ENCODE measurements around the gene COL4A2.
"Not testable (repeated sequence)": the region's sequence is repeated elsewhere in the genome, so short reads cannot be mapped to it uniquely, and the experiment has no call there.

Gene COL4A2

DNA sequence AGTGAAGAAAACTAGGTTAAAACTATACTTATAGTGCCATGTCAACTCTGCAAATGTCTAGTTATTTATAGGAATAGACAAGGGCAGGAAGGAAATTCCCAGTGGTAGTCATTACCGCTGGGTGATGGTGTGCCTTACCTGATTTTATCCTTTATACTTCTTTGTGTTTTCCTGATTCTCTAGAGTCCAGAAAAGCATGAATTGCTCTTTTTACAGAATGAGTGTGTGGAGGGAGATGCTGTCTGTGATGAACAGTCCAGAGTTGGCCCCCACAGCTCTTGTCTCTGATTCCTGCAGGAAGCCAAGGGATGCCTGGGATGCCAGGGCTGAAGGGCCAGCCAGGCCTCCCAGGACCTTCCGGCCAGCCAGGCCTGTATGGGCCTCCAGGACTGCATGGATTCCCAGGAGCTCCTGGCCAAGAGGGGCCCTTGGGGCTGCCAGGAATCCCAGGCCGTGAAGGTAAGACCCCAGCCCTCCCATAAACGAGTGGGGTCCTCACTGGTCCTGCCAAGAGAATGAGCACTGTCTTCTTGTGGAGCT, 170.7 kb downstream of the COL4A2 start:
- H3K4me1 ChIP-seq (ENCODE audit: control insufficient read depth in 1 of 2, insufficient read depth in 2 of 2, low read length in 2 of 2) = peaks cover 0 to 4% of the 10 kb centered on the region in 2 donors
- H3K9me3 ChIP-seq (ENCODE audit: control insufficient read depth in 1 of 2, low read length in 2 of 2) = no peaks in the 10 kb centered on the region
- H3K4me3 ChIP-seq (ENCODE audit: low read depth in 1 of 2, low read length in 2 of 2) = no peak overlapping the region
- H3K27me3 ChIP-seq (ENCODE audit: low read depth, low read length) = no peaks in the 10 kb centered on the region
- no peak overlapping the region for H3K27ac ChIP-seq (ENCODE audit: low read length)
- peaks cover 59 to 60% of the 10 kb centered on the region in 2 donors for H3K36me3 ChIP-seq (ENCODE audit: control insufficient read depth in 1 of 2, insufficient read depth in 2 of 2, low read length in 2 of 2)

GRCh38 chr13:110478405-110479214, 171.5 kb downstream of the COL4A2 start:
- no peak overlapping the region for H3K27ac ChIP-seq (ENCODE audit: low read length)
- H3K9me3 ChIP-seq (ENCODE audit: control insufficient read depth in 1 of 2, low read length in 2 of 2) = no peaks in the 10 kb centered on the region
- H3K27me3 ChIP-seq (ENCODE audit: low read depth, low read length) = no peaks in the 10 kb centered on the region
- H3K36me3 ChIP-seq (ENCODE audit: control insufficient read depth in 1 of 2, insufficient read depth in 2 of 2, low read length in 2 of 2) = peaks cover 60% of the 10 kb centered on the region in 2 donors
- no peak overlapping the region for H3K4me3 ChIP-seq (ENCODE audit: low read depth in 1 of 2, low read length in 2 of 2)
- peaks cover 0 to 4% of the 10 kb centered on the region in 2 donors for H3K4me1 ChIP-seq (ENCODE audit: control insufficient read depth in 1 of 2, insufficient read depth in 2 of 2, low read length in 2 of 2)

DNA sequence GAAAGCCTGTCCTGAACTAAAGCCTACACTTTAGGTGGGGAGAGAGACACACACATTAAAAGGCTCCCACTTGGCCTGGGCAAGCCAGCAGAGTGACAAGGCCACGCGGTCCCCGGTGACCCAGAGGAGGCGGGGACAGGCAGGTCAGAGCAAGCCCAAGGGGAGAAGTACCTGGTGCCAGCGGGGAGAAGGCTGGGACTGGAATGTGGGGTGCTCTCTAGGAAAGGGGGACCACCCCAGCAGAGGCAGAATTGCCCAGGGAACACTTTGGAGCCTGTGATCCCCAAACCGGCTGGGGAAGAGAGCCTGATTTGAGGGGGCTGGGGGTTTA, 172.1 kb downstream of the COL4A2 start:
- Histone ChIP-seq H3K36me3 (ENCODE audit: control insufficient read depth in 1 of 2, insufficient read depth in 2 of 2, low read length in 2 of 2) (peaks cover 56 to 57% of the 10 kb centered on the region in 2 donors), H3K27ac (ENCODE audit: low read length) (no peak overlapping the region), H3K9me3 (ENCODE audit: control insufficient read depth in 1 of 2, low read length in 2 of 2) (no peaks in the 10 kb centered on the region)

GRCh38 chr13:110479648-110480047, 172.6 kb downstream of the COL4A2 start:
- no peaks in the 10 kb centered on the region for H3K9me3 ChIP-seq (ENCODE audit: control insufficient read depth in 1 of 2, low read length in 2 of 2)
- peaks cover 0 to 4% of the 10 kb centered on the region in 2 donors for H3K4me1 ChIP-seq (ENCODE audit: control insufficient read depth in 1 of 2, insufficient read depth in 2 of 2, low read length in 2 of 2)
- H3K27me3 ChIP-seq (ENCODE audit: low read depth, low read length) = no peaks in the 10 kb centered on the region
- H3K4me3 ChIP-seq (ENCODE audit: low read depth in 1 of 2, low read length in 2 of 2) = no peak overlapping the region
- no peak overlapping the region for H3K27ac ChIP-seq (ENCODE audit: low read length)
- peaks cover 52 to 57% of the 10 kb centered on the region in 2 donors for H3K36me3 ChIP-seq (ENCODE audit: control insufficient read depth in 1 of 2, insufficient read depth in 2 of 2, low read length in 2 of 2)

More for the DNA sequence above, 172.1 kb downstream of the COL4A2 start:
- H3K27me3 ChIP-seq (ENCODE audit: low read depth, low read length) = no peaks in the 10 kb centered on the region
- peaks cover 0 to 4% of the 10 kb centered on the region in 2 donors for H3K4me1 ChIP-seq (ENCODE audit: control insufficient read depth in 1 of 2, insufficient read depth in 2 of 2, low read length in 2 of 2)
- no peak overlapping the region for H3K4me3 ChIP-seq (ENCODE audit: low read depth in 1 of 2, low read length in 2 of 2)

- Histone ChIP-seq H3K27me3 (ENCODE audit: low read depth, low read length) (no peaks in the 10 kb centered on the region), H3K36me3 (ENCODE audit: control insufficient read depth in 1 of 2, insufficient read depth in 2 of 2, low read length in 2 of 2) (peaks cover 48 to 56% of the 10 kb centered on the region in 2 donors), H3K9me3 (ENCODE audit: control insufficient read depth in 1 of 2, low read length in 2 of 2) (no peaks in the 10 kb centered on the region), H3K27ac (ENCODE audit: low read length) (no peak overlapping the region), H3K4me1 (ENCODE audit: control insufficient read depth in 1 of 2, insufficient read depth in 2 of 2, low read length in 2 of 2) (peaks cover 0 to 4% of the 10 kb centered on the region in 2 donors), H3K4me3 (ENCODE audit: low read depth in 1 of 2, low read length in 2 of 2) (no peak overlapping the region)
These were observed 173.1 kb downstream of the COL4A2 start for GRCh38 chr13:110480161-110480560.

- Histone ChIP-seq H3K4me1 (ENCODE audit: control insufficient read depth in 1 of 2, insufficient read depth in 2 of 2, low read length in 2 of 2) (peaks cover 0 to 7% of the 10 kb centered on the region in 2 donors), H3K27ac (ENCODE audit: low read length) (no peak overlapping the region)
These were observed 176.4 kb downstream of the COL4A2 start for GRCh38 chr13:110483386-110483968.

GRCh38 chr13:110484290-110485048, 177.4 kb downstream of the COL4A2 start:
- peaks cover 48 to 71% of the 10 kb centered on the region in 2 donors for H3K36me3 ChIP-seq (ENCODE audit: control insufficient read depth in 1 of 2, insufficient read depth in 2 of 2, low read length in 2 of 2)

More at GRCh38 chr13:110483386-110483968, 176.4 kb downstream of the COL4A2 start:
- Histone ChIP-seq H3K9me3 (ENCODE audit: control insufficient read depth in 1 of 2, low read length in 2 of 2) (no peaks in the 10 kb centered on the region), H3K4me3 (ENCODE audit: low read depth in 1 of 2, low read length in 2 of 2) (no peak overlapping the region), H3K27me3 (ENCODE audit: low read depth, low read length) (no peaks in the 10 kb centered on the region), H3K36me3 (ENCODE audit: control insufficient read depth in 1 of 2, insufficient read depth in 2 of 2, low read length in 2 of 2) (peaks cover 46 to 63% of the 10 kb centered on the region in 2 donors)

DNA sequence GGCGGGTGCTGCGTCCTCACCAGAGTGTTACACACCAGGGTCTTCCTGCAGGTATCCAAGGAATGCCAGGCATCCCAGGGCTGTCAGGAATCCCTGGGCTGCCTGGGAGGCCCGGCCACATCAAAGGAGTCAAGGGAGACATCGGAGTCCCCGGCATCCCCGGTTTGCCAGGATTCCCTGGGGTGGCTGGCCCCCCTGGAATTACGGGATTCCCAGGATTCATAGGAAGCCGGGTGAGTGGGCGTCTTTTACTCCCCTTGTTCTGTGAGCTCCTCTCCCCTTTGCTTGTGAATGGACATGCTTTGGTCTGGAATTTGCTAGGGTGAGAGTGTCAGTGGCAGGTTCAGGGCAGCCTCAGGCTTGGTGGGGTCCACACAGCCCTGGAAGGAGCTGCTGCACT, 178.5 kb downstream of the COL4A2 start:
- Histone ChIP-seq H3K4me3 (ENCODE audit: low read depth in 1 of 2, low read length in 2 of 2) (no peak overlapping the region), H3K36me3 (ENCODE audit: control insufficient read depth in 1 of 2, insufficient read depth in 2 of 2, low read length in 2 of 2) (peaks cover 46 to 77% of the 10 kb centered on the region in 2 donors), H3K27me3 (ENCODE audit: low read depth, low read length) (no peaks in the 10 kb centered on the region), H3K27ac (ENCODE audit: low read length) (no peak overlapping the region), H3K4me1 (ENCODE audit: control insufficient read depth in 1 of 2, insufficient read depth in 2 of 2, low read length in 2 of 2) (peaks cover 0 to 3% of the 10 kb centered on the region in 2 donors), H3K9me3 (ENCODE audit: control insufficient read depth in 1 of 2, low read length in 2 of 2) (no peaks in the 10 kb centered on the region)

More at GRCh38 chr13:110484290-110485048, 177.4 kb downstream of the COL4A2 start:
- no peaks in the 10 kb centered on the region for H3K27me3 ChIP-seq (ENCODE audit: low read depth, low read length)
- H3K27ac ChIP-seq (ENCODE audit: low read length) = no peak overlapping the region
- no peaks in the 10 kb centered on the region for H3K9me3 ChIP-seq (ENCODE audit: control insufficient read depth in 1 of 2, low read length in 2 of 2)
- H3K4me3 ChIP-seq (ENCODE audit: low read depth in 1 of 2, low read length in 2 of 2) = no peak overlapping the region
- H3K4me1 ChIP-seq (ENCODE audit: control insufficient read depth in 1 of 2, insufficient read depth in 2 of 2, low read length in 2 of 2) = peaks cover 0 to 3% of the 10 kb centered on the region in 2 donors

- no peaks in the 10 kb centered on the region for H3K27me3 ChIP-seq (ENCODE audit: low read depth, low read length)
- peaks cover 45 to 82% of the 10 kb centered on the region in 2 donors for H3K36me3 ChIP-seq (ENCODE audit: control insufficient read depth in 1 of 2, insufficient read depth in 2 of 2, low read length in 2 of 2)
- H3K9me3 ChIP-seq (ENCODE audit: control insufficient read depth in 1 of 2, low read length in 2 of 2) = no peaks in the 10 kb centered on the region
- no peak overlapping the region for H3K27ac ChIP-seq (ENCODE audit: low read length)
- H3K4me3 ChIP-seq (ENCODE audit: low read depth in 1 of 2, low read length in 2 of 2) = no peak overlapping the region
- H3K4me1 ChIP-seq (ENCODE audit: control insufficient read depth in 1 of 2, insufficient read depth in 2 of 2, low read length in 2 of 2) = peaks cover 0 to 3% of the 10 kb centered on the region in 2 donors
These were observed 179.1 kb downstream of the COL4A2 start for GRCh38 chr13:110486061-110486715.

DNA sequence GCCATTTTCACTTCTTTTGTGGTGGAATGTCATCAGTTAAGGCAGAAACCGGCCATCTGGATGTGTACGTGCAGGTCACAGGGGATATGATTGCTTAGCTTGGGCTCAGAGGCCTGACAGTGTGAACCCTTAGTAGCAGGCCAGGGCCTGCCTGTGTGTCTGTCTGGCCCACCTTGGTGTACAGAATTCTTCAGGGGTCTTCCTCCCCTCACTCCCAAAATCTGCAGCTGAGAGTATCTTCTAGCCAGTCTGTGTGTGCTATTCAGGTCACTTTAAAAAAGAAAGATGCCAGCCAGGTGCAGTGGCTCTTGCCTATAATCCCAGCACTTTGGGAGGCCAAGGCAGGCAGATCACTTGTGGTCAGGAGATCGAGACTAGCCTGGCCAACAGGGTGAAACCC, 179.8 kb downstream of the COL4A2 start:
- peaks cover 50 to 87% of the 10 kb centered on the region in 2 donors for H3K36me3 ChIP-seq (ENCODE audit: control insufficient read depth in 1 of 2, insufficient read depth in 2 of 2, low read length in 2 of 2)
- not testable (repeated sequence) for H3K27me3 ChIP-seq (ENCODE audit: low read depth, low read length); H3K4me1 ChIP-seq (ENCODE audit: control insufficient read depth in 1 of 2, insufficient read depth in 2 of 2, low read length in 2 of 2); H3K4me3 ChIP-seq (ENCODE audit: low read depth in 1 of 2, low read length in 2 of 2); H3K9me3 ChIP-seq (ENCODE audit: control insufficient read depth in 1 of 2, low read length in 2 of 2); H3K27ac ChIP-seq (ENCODE audit: low read length)
